Measurements from ENCODE around the gene ZNF609. TPM values are rescaled to one million over a fixed set of nuclear protein-coding genes. Genes with fewer than 3 reads are reported as not detected.

Gene ZNF609
- total RNA-seq, 3 donors from 2014 or later (not counting 1 experiment from before 2014, with no cell fraction given), result 40.3 to 59.7 (median 55.3) TPM

DNA sequence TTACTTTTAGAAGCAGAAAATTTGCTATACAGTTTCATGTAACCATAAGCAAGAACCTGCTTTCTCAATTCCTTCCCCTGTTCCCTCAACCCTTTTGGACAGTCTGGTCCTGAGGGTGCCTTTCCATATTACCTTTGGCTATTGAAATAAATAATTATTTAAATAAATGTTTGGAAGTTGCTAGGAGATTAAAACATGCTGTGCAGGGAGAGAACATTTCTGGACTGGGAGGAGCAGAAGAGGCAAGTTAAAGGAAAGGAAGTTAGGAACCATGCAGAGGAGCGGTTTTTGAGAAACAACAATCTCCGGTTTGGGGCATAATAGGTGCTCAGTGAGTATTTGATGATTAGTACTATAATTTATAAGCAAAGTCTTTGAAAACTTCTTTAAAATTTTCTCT, 41.8 kb downstream of the ZNF609 start:
- H3K27ac Mint-ChIP-seq, result peak overlapping the region; percentile 63 to 85
- no peak overlapping the region for H3K27ac ChIP-seq (ENCODE audit: low read length)
- no peak overlapping the region for H3K4me3 Mint-ChIP-seq
- H3K4me1 Mint-ChIP-seq, result peaks cover 57 to 64% of the 10 kb centered on the region in 2 donors
- H3K9me3 ChIP-seq (ENCODE audit: control insufficient read depth, insufficient read depth, low read length), result no peaks in the 10 kb centered on the region
- 71% methylated on average over 2 of the region's 2 CpGs for WGBS (ENCODE audit: insufficient coverage)
- no peaks in the 10 kb centered on the region for H3K27me3 Mint-ChIP-seq (ENCODE audit: low read depth in 2 of 2)
- peaks cover 13% of the 10 kb centered on the region for H3K4me1 ChIP-seq (ENCODE audit: control insufficient read depth, insufficient read depth, low read length)
- TF ChIP-seq, protein P1, sequence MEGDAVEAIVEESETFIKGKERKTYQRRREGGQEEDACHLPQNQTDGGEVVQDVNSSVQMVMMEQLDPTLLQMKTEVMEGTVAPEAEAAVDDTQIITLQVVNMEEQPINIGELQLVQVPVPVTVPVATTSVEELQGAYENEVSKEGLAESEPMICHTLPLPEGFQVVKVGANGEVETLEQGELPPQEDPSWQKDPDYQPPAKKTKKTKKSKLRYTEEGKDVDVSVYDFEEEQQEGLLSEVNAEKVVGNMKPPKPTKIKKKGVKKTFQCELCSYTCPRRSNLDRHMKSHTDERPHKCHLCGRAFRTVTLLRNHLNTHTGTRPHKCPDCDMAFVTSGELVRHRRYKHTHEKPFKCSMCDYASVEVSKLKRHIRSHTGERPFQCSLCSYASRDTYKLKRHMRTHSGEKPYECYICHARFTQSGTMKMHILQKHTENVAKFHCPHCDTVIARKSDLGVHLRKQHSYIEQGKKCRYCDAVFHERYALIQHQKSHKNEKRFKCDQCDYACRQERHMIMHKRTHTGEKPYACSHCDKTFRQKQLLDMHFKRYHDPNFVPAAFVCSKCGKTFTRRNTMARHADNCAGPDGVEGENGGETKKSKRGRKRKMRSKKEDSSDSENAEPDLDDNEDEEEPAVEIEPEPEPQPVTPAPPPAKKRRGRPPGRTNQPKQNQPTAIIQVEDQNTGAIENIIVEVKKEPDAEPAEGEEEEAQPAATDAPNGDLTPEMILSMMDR (IDR thresholded peaks at IDR 0.05), result no peak
- H3K9me3 Mint-ChIP-seq, result no peaks in the 10 kb centered on the region
- H3K27me3 ChIP-seq (ENCODE audit: control insufficient read depth, insufficient read depth, low read length), result no peaks in the 10 kb centered on the region
- intact Hi-C loops (cut with micrococcal nuclease), result no loop called here
- peaks cover 19% of the 10 kb centered on the region for H3K36me3 ChIP-seq (ENCODE audit: control insufficient read depth, insufficient read depth, low read length)
- H3K36me3 Mint-ChIP-seq, result peaks cover 18% of the 10 kb centered on the region
- H3K4me3 ChIP-seq (ENCODE audit: low read length), result no peak overlapping the region
- ATAC-seq (no peak), DNase-seq (no peak)

DNA sequence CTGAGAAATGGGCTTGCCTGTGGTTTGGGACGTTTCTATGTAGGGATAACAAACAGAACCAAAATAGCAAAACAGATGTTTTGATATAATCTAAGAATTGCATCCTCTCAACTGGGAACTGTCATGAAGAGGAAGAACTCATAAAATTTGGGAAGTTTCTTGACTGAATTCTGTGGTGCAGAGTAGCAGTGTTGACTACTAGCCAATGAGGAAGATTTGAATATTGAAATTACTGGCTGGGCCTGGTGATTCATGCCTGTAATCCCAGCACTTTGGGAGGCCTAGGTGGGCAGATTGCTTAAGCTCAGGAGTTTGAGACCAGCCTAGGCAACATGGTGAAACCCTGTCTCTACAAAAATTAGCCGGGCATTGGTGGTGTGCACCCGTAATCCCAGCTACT, 42.2 kb downstream of the ZNF609 start:
- DNase-seq (no peak), ATAC-seq (no peak)
- peaks cover 17% of the 10 kb centered on the region for H3K4me1 ChIP-seq (ENCODE audit: control insufficient read depth, insufficient read depth, low read length)
- H3K4me3 ChIP-seq (ENCODE audit: low read length), result no peak overlapping the region
- Mint-ChIP-seq H3K9me3 (no peaks in the 10 kb centered on the region), H3K27me3 (ENCODE audit: low read depth in 2 of 2) (no peaks in the 10 kb centered on the region), H3K4me3 (peak overlapping the region; percentile 7), H3K36me3 (peaks cover 18% of the 10 kb centered on the region), H3K4me1 (peaks cover 61 to 64% of the 10 kb centered on the region in 2 donors), H3K27ac (peak overlapping the region; percentile 63 to 85)
- 98% methylated on average over 2 of the region's 3 CpGs for WGBS (ENCODE audit: insufficient coverage)
- H3K27me3 ChIP-seq (ENCODE audit: control insufficient read depth, insufficient read depth, low read length), result no peaks in the 10 kb centered on the region
- peak overlapping the region; percentile 35 for H3K27ac ChIP-seq (ENCODE audit: low read length)
- TF ChIP-seq, protein P1 (IDR thresholded peaks at IDR 0.05), result no peak
- H3K9me3 ChIP-seq (ENCODE audit: control insufficient read depth, insufficient read depth, low read length), result no peaks in the 10 kb centered on the region
- intact Hi-C loops (cut with micrococcal nuclease), result no loop called here
- H3K36me3 ChIP-seq (ENCODE audit: control insufficient read depth, insufficient read depth, low read length), result peaks cover 17% of the 10 kb centered on the region

DNA sequence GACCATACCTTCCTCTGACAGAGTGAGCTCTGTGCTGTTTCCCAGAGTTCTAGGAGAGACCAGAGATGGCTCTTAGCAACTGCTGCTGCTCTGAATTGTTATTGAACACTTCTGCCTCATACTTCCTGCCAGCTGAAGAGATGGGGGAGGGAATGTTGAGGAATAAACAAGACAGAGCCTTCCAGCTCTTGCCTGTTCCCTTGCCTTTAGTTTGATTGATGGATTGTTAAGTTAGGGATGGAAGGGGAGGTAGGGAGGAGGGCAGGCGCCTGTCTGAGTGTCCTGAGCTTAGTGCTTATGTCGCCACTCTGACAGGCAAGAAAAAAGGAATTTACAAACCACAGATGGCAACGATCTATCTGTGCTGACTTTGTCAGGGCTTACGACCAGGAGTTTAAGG, 42.8 kb downstream of the ZNF609 start:
- H3K9me3 Mint-ChIP-seq, result no peaks in the 10 kb centered on the region
- no peaks in the 10 kb centered on the region for H3K27me3 Mint-ChIP-seq (ENCODE audit: low read depth in 2 of 2)
- Histone ChIP-seq H3K27me3 (ENCODE audit: control insufficient read depth, insufficient read depth, low read length) (no peaks in the 10 kb centered on the region), H3K4me1 (ENCODE audit: control insufficient read depth, insufficient read depth, low read length) (peaks cover 20% of the 10 kb centered on the region), H3K9me3 (ENCODE audit: control insufficient read depth, insufficient read depth, low read length) (no peaks in the 10 kb centered on the region), H3K36me3 (ENCODE audit: control insufficient read depth, insufficient read depth, low read length) (peaks cover 17% of the 10 kb centered on the region), H3K4me3 (ENCODE audit: low read length) (no peak overlapping the region), H3K27ac (ENCODE audit: low read length) (peak overlapping the region; percentile 35)
- intact Hi-C loops (cut with micrococcal nuclease), result no loop called here
- 24% methylated on average over 3 of the region's 4 CpGs for WGBS (ENCODE audit: insufficient coverage)
- TF ChIP-seq, protein P1 (IDR thresholded peaks at IDR 0.05), result no peak
- peaks cover 18% of the 10 kb centered on the region for H3K36me3 Mint-ChIP-seq
- peak overlapping the region; percentile 4 for H3K4me3 Mint-ChIP-seq
- DNase-seq, result peak in 1 of 2 donors; percentile 39
- ATAC-seq, result peak in 2 of 3 donors; percentile 49 to 60
- H3K27ac Mint-ChIP-seq, result peak overlapping the region; percentile 63 to 85
- peaks cover 67 to 69% of the 10 kb centered on the region in 2 donors for H3K4me1 Mint-ChIP-seq

DNA sequence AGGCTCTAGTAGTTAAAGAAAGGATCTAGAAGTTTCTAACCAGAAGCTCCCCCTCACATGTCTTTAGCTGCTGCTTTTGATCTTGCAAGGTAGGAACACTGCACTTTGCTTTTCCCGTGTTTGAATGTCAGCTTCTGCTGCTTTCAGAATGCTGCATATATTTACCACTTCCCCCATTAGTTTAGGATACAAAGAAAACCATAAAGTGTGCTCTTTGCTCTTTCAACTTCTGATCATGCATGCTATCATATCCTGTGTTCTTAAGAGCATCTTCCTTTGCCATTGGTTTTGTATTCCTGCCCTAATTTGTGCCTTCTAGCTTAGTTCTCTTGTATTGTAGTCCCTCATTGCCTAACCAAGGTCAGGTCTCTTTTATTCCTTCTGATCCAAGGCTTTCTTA, 43.3 kb downstream of the ZNF609 start:
- ATAC-seq (peak in 1 of 3 donors; percentile 13), DNase-seq (peak in 1 of 2 donors; percentile 53)
- 0% methylated on average over 1 of the region's 1 CpG for WGBS (ENCODE audit: insufficient coverage)
- H3K9me3 ChIP-seq (ENCODE audit: control insufficient read depth, insufficient read depth, low read length), result no peaks in the 10 kb centered on the region
- no peaks in the 10 kb centered on the region for H3K27me3 ChIP-seq (ENCODE audit: control insufficient read depth, insufficient read depth, low read length)
- H3K36me3 Mint-ChIP-seq, result peaks cover 18% of the 10 kb centered on the region
- H3K27ac Mint-ChIP-seq, result peak overlapping the region; percentile 63 to 85
- H3K27ac ChIP-seq (ENCODE audit: low read length), result peak overlapping the region; percentile 35
- peaks cover 20% of the 10 kb centered on the region for H3K4me1 ChIP-seq (ENCODE audit: control insufficient read depth, insufficient read depth, low read length)
- peaks cover 67 to 71% of the 10 kb centered on the region in 2 donors for H3K4me1 Mint-ChIP-seq
- no peaks in the 10 kb centered on the region for H3K9me3 Mint-ChIP-seq
- H3K27me3 Mint-ChIP-seq (ENCODE audit: low read depth in 2 of 2), result no peaks in the 10 kb centered on the region
- H3K36me3 ChIP-seq (ENCODE audit: control insufficient read depth, insufficient read depth, low read length), result peaks cover 17% of the 10 kb centered on the region
- TF ChIP-seq, protein P1 (IDR thresholded peaks at IDR 0.05), result no peak
- H3K4me3 Mint-ChIP-seq, result peak overlapping the region; percentile 4
- intact Hi-C loops (cut with micrococcal nuclease), result no loop called here
- H3K4me3 ChIP-seq (ENCODE audit: low read length), result no peak overlapping the region
